MCF 10A (cell line): ENCODE results near the gene LYAR. TPM values are rescaled to one million over a fixed set of nuclear protein-coding genes. Genes with fewer than 3 reads are reported as not detected.
A peak's percentile ranks its signal among the peaks of the same experiment; 100 is the strongest.

Experiments used
- BruUV-seq: library from RNA; stranded (reverse); fragments of 400-500 nt; replicated peaks from 2 replicates; lab custom pipeline; 2021; lab: Mats Ljungman, UMichigan
- CTCF ChIA-PET: fragments of 300-600 bp; sonication (Branson Sonifier 250); formaldehyde crosslinking; extraction: SDS; loops from one replicate; lab custom pipeline; 2021; ENCODE audit warnings: antibody characterized with exemption, inconsistent platforms; lab: Yijun Ruan, JAX
- POLR2A ChIA-PET: fragments of 300-600, 350-650 bp; sonication (Branson Sonifier 250); formaldehyde crosslinking; extraction: SDS; loops from one replicate; lab custom pipeline; 2020; ENCODE audit warnings: antibody characterized with exemption, inconsistent platforms; lab: Yijun Ruan, JAX
- DNase-seq: peaks from one replicate; pipeline ENCODE4 v3.0.0-alpha.2; 2018; ENCODE audit not compliant: unreplicated experiment
- H3K27ac Mint-ChIP-seq: one replicate; pipeline ENCODE4 v1.8.0; 2022; ENCODE audit warnings: mild to moderate bottlenecking, low read depth, mixed read lengths; ENCODE audit not compliant: unreplicated experiment
- H3K27me3 Mint-ChIP-seq: one replicate; pipeline ENCODE4 v1.8.0; 2022; ENCODE audit warnings: mixed read lengths; ENCODE audit not compliant: insufficient read depth, unreplicated experiment
- H3K36me3 Mint-ChIP-seq: one replicate; pipeline ENCODE4 v1.8.0; 2022; ENCODE audit warnings: mild to moderate bottlenecking, moderate library complexity, mixed read lengths; ENCODE audit not compliant: insufficient read depth, unreplicated experiment
- H3K4me1 Mint-ChIP-seq: one replicate; pipeline ENCODE4 v1.8.0; 2022; ENCODE audit warnings: mixed read lengths; ENCODE audit not compliant: insufficient read depth, unreplicated experiment
- H3K4me3 Mint-ChIP-seq: one replicate; pipeline ENCODE4 v1.8.0; 2022; ENCODE audit warnings: mild to moderate bottlenecking, moderate library complexity, mixed read lengths; ENCODE audit not compliant: unreplicated experiment
- H3K9me3 Mint-ChIP-seq: one replicate; pipeline ENCODE4 v1.8.0; 2022; ENCODE audit warnings: mixed read lengths; ENCODE audit not compliant: unreplicated experiment
- intact Hi-C: fragments of 100-400 bp; cut with micrococcal nuclease; formaldehyde crosslinking; loops from 2 replicates; pipeline ENCODE4 v1.14.1; 2022
- total RNA-seq: library from RNA; stranded (reverse); gene quantifications from 2 replicates; pipeline ENCODE4 v1.2.3, GENCODE V29; 2022
- TF ChIP-seq, protein P1 (sequence below): fragments of 200-600 bp; IDR thresholded peaks from one replicate; pipeline ENCODE4 v1.8.0; 2022; ENCODE audit warnings: antibody characterized with exemption, mild to moderate bottlenecking; ENCODE audit not compliant: unreplicated experiment

Gene LYAR
- total RNA-seq, 1 experiment from 2014 or later, result 79.6 TPM

DNA sequence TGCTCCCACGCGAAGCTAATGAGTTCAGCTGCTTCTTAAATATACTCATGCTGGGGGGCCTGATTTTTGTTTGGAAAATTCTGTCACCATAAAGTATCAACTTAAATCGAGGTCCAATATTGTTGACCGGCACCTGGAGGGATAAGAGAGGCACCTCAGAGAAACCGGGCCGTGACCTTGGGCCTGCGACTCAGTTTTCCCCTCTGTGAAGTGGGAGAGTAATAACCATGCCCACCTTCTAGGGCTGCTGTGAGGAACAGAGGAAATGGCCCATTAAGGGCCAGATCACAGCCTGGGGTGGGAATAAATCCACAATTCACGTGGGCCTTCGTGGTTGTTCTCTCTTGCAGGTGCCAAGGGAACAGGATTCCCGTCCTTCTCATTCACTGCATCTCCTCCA is 39.5 kb upstream of the LYAR start:
- CTCF ChIA-PET, result interaction anchor here (0.8 kb wide), 2 partner anchors 10 to 25 kb away, joined by 3 read pairs; no protein-coding TSS in a partner anchor
- DNase-seq, result no peak
- no peaks in the 10 kb centered on the region for H3K36me3 Mint-ChIP-seq
- BruUV-seq, result no TSS peak
- no peaks in the 10 kb centered on the region for H3K27me3 Mint-ChIP-seq
- TF ChIP-seq, protein P1, sequence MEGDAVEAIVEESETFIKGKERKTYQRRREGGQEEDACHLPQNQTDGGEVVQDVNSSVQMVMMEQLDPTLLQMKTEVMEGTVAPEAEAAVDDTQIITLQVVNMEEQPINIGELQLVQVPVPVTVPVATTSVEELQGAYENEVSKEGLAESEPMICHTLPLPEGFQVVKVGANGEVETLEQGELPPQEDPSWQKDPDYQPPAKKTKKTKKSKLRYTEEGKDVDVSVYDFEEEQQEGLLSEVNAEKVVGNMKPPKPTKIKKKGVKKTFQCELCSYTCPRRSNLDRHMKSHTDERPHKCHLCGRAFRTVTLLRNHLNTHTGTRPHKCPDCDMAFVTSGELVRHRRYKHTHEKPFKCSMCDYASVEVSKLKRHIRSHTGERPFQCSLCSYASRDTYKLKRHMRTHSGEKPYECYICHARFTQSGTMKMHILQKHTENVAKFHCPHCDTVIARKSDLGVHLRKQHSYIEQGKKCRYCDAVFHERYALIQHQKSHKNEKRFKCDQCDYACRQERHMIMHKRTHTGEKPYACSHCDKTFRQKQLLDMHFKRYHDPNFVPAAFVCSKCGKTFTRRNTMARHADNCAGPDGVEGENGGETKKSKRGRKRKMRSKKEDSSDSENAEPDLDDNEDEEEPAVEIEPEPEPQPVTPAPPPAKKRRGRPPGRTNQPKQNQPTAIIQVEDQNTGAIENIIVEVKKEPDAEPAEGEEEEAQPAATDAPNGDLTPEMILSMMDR, result no peak
- no peak overlapping the region for H3K27ac Mint-ChIP-seq
- POLR2A ChIA-PET, result no interaction called here
- H3K4me1 Mint-ChIP-seq, result no peaks in the 10 kb centered on the region
- intact Hi-C loops, result no loop called here
- no peaks in the 10 kb centered on the region for H3K9me3 Mint-ChIP-seq
- no peak overlapping the region for H3K4me3 Mint-ChIP-seq

DNA sequence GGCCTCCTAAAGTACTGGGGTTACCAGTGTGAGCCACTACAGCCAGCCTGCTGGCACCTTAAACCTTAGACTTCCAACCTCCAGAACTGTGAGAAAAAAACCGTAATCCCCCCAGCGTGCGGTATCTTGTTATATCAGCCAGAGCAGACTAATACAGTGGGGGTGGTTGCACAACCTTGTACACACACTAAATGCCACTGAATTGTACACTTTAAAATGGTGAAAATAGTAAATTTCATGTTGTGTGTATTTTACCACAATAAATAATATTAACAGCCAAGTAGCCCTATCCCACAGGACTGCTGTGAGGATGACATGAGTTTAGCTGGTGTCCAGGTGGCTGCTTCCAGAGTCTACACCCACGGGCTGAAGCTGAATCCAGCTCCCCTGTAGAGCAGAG is 38.9 kb upstream of the LYAR start:
- no peaks in the 10 kb centered on the region for H3K4me1 Mint-ChIP-seq
- no peak overlapping the region for H3K4me3 Mint-ChIP-seq
- no TSS peak for BruUV-seq
- no peaks in the 10 kb centered on the region for H3K27me3 Mint-ChIP-seq
- intact Hi-C loops, result no loop called here
- H3K36me3 Mint-ChIP-seq, result no peaks in the 10 kb centered on the region
- POLR2A ChIA-PET, result no interaction called here
- no peaks in the 10 kb centered on the region for H3K9me3 Mint-ChIP-seq
- DNase-seq, result no peak
- H3K27ac Mint-ChIP-seq, result no peak overlapping the region
- TF ChIP-seq, protein P1, result no peak
- CTCF ChIA-PET, result interaction anchor here (0.6 to 0.8 kb wide), 3 partner anchors 9 to 68 kb away, joined by 3 to 8 read pairs (median 3); no protein-coding TSS in a partner anchor

DNA sequence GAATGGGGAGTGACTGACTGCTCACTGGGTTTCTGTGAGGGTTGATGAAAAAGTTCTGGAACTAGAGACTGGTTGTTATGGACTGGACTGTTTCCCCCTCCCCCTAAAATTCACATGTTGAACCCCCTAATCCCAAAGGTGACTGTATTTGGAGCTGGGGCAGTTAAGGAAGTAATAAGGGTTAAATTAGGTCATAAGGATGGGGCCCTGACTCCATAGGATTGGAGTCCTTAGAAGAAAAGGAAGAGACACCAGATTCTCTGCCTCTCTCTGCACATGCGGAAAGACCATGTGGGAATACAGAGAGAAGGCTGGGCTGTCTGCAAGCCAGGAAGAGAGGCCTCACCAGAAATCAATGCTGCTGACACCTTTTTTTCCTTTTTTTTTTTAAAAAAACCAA is 38.3 kb upstream of the LYAR start:
- intact Hi-C loops, result no loop called here
- CTCF ChIA-PET, result interaction anchor here (0.7 kb wide), 1 partner anchor 450 kb away, joined by 3 read pairs; no protein-coding TSS in a partner anchor
- BruUV-seq, result no TSS peak
- Mint-ChIP-seq H3K36me3 (no peaks in the 10 kb centered on the region), H3K27ac (no peak overlapping the region), H3K9me3 (no peaks in the 10 kb centered on the region), H3K27me3 (no peaks in the 10 kb centered on the region), H3K4me3 (no peak overlapping the region), H3K4me1 (no peaks in the 10 kb centered on the region)
- POLR2A ChIA-PET, result no interaction called here
- TF ChIP-seq, protein P1, result no peak
- no peak for DNase-seq

DNA sequence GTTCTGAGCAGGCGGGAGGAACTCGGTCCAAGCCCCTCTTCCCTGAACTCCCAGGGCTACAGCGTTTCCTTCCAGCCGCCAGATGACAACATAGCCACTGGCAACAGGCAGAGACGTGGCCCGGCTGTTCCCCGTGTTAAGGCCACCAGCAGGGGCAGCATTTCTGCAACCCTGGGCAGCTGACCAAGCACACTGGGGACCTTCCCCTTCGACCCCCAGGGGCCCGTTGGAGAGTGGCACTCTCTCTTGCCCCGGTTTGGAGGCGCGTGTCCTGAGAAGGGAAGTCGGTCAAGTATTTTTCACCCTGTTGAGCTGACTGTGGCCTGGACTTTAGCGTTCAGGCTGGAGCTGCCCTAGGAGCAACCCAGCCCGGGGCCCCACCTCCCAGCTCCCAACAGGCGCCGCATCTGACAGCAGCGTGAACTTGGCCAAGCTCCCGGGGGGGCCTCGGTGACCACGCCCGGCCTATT is 37.7 kb upstream of the LYAR start:
- Mint-ChIP-seq H3K4me1 (no peaks in the 10 kb centered on the region), H3K27ac (no peak overlapping the region), H3K4me3 (no peak overlapping the region), H3K9me3 (no peaks in the 10 kb centered on the region), H3K36me3 (no peaks in the 10 kb centered on the region), H3K27me3 (no peaks in the 10 kb centered on the region)
- ChIA-PET CTCF (interaction anchor here (0.6 to 0.7 kb wide), 2 partner anchors 449 to 604 kb away, joined by 3 read pairs; no protein-coding TSS in a partner anchor), POLR2A (no interaction called here)
- no TSS peak for BruUV-seq
- TF ChIP-seq, protein P1, result peak; percentile 12
- DNase-seq, result peak; percentile 7
- intact Hi-C loops, result no loop called here
